Psoas muscle (tissue), 8 donors: ENCODE results near the gene NXPE3. TPM values are rescaled to one million over a fixed set of nuclear protein-coding genes. Genes with fewer than 3 reads are reported as not detected.
A peak's percentile ranks its signal among the peaks of the same experiment; 100 is the strongest.

ENCODE experiments used
- ATAC-seq, 4 donors: fragments of 200-7000 bp; cut with Tn5 transposase; one replicate each; pipeline ENCODE4 v1.9.1; 2020; ENCODE audit warnings: moderate library complexity in 3 of 4, mild to moderate bottlenecking in 2 of 4
- DNase-seq, 2 donors: peaks; one replicate each; pipeline ENCODE4 v3.0.0-alpha.2; 2020
- H3K27ac ChIP-seq: fragments of 200-600 bp; one replicate; pipeline ENCODE4 v1.8.0; 2022
- H3K27me3 ChIP-seq, 3 donors: fragments of 200-600 bp in 1 of 3; one replicate each; pipeline versions ENCODE4 v1.6.1 to v1.8.0; 2013 to 2022; ENCODE audit warnings: low read length in 2 of 3, mild to moderate bottlenecking in 2 of 3, moderate library complexity in 1 of 3; ENCODE audit not compliant: insufficient read depth in 3 of 3
- H3K36me3 ChIP-seq, 2 donors: fragments of 200-600 bp in 1 of 2; one replicate each; pipeline versions ENCODE4 v1.6.1 to v1.8.0; 2013 to 2022; ENCODE audit warnings: low read depth in 1 of 2, mild to moderate bottlenecking in 1 of 2, moderate library complexity in 1 of 2; ENCODE audit not compliant: insufficient read depth in 1 of 2
- H3K4me1 ChIP-seq: fragments of 200-600 bp; one replicate; pipeline ENCODE4 v1.8.0; 2022
- H3K4me3 ChIP-seq: fragments of 200-600 bp; one replicate; pipeline ENCODE4 v1.8.0; 2022; ENCODE audit warnings: mild to moderate bottlenecking
- H3K9me3 ChIP-seq: fragments of 200-600 bp; one replicate; pipeline ENCODE4 v1.8.0; 2022
- WGBS, 3 donors: extraction: QIAGEN DNeasy Blood & Tissue Kit; methylation state at CpG; one replicate each; pipeline versions ENCODE4 v1.1.6 to v1.1.7; 2013; 5-methylcytosine and 5-hydroxymethylcytosine counted together
- intact Hi-C, 2 donors: fragments of 100-400 bp; cut with DNase I; formaldehyde crosslinking; loops; one replicate each; pipeline versions ENCODE4 v1.11.0 to v1.14.2; 2022
- polyA plus RNA-seq, 3 donors: library from polyadenylated mRNA; stranded (reverse); fragments of 200-250 nt; gene quantifications; one replicate each; pipeline ENCODE4 v1.2.3, GENCODE V29; 2013
- total RNA-seq, 4 donors: library from RNA; stranded (reverse); fragmentation: NEBNext Ultra II Directional in 2 of 4; extraction: Animal tissue kit (Norgen Biotek cat#: 25700) in 2 of 4; gene quantifications; one replicate each; pipeline versions ENCODE4 v1.2.1 to v1.2.4, GENCODE V29; 2021 to 2023
- TF ChIP-seq, protein P1 (sequence below): fragments of 200-600 bp; IDR thresholded peaks from one replicate; pipeline ENCODE4 v1.8.0; 2022; ENCODE audit warnings: antibody characterized with exemption
- donor health status: healthy with polysubstance abuse.
- donor health status: DM: no; HTN: no; CAD: no; lungs with moderate emphysema.
- donor health status: Bipolar disorder and iron deficiency.
- donor health status: healthy.
- donor health status: DM: yes; HTN: yes; CAD: no.
- donor health status: DM: no; HTN: no; CAD: no.
- donor health status: DM: no; HTN: no; CAD: no.
- donor health status: DM: yes; HTN: yes; CAD: no.

Gene NXPE3
- total and polyA plus RNA-seq, 7 donors = 10.8 to 67.7 (median 43.3) TPM

DNA sequence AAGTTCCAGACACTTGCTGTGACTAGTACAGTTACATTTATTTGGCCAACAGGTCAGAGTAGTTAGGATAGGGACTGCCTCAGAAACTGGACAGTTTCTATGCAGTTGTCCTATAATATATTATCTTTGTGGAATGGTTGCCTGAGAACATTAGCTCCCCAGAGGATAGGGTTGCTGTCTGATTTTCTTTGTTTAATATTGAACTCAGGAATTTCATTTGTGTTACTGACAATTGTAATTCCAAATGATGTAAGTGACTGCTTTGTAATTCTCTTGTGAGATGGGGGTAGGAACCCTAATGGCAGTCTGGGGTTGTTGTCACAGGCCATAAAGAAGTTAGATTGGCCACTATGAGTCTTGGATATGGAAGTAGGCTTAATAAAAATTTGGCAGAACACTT, 2.2 kb downstream of the NXPE3 start:
- DNase-seq (no peak), ATAC-seq (no peak)
- Histone ChIP-seq H3K27ac (peak overlapping the region; percentile 95), H3K27me3 (no peaks in the 10 kb centered on the region), H3K36me3 (peaks cover 7 to 37% of the 10 kb centered on the region in 2 donors), H3K9me3 (no peaks in the 10 kb centered on the region), H3K4me1 (peaks cover 43% of the 10 kb centered on the region), H3K4me3 (peak overlapping the region; percentile 95)
- intact Hi-C loops = no loop called here
- TF ChIP-seq, protein P1, sequence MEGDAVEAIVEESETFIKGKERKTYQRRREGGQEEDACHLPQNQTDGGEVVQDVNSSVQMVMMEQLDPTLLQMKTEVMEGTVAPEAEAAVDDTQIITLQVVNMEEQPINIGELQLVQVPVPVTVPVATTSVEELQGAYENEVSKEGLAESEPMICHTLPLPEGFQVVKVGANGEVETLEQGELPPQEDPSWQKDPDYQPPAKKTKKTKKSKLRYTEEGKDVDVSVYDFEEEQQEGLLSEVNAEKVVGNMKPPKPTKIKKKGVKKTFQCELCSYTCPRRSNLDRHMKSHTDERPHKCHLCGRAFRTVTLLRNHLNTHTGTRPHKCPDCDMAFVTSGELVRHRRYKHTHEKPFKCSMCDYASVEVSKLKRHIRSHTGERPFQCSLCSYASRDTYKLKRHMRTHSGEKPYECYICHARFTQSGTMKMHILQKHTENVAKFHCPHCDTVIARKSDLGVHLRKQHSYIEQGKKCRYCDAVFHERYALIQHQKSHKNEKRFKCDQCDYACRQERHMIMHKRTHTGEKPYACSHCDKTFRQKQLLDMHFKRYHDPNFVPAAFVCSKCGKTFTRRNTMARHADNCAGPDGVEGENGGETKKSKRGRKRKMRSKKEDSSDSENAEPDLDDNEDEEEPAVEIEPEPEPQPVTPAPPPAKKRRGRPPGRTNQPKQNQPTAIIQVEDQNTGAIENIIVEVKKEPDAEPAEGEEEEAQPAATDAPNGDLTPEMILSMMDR = no peak

DNA sequence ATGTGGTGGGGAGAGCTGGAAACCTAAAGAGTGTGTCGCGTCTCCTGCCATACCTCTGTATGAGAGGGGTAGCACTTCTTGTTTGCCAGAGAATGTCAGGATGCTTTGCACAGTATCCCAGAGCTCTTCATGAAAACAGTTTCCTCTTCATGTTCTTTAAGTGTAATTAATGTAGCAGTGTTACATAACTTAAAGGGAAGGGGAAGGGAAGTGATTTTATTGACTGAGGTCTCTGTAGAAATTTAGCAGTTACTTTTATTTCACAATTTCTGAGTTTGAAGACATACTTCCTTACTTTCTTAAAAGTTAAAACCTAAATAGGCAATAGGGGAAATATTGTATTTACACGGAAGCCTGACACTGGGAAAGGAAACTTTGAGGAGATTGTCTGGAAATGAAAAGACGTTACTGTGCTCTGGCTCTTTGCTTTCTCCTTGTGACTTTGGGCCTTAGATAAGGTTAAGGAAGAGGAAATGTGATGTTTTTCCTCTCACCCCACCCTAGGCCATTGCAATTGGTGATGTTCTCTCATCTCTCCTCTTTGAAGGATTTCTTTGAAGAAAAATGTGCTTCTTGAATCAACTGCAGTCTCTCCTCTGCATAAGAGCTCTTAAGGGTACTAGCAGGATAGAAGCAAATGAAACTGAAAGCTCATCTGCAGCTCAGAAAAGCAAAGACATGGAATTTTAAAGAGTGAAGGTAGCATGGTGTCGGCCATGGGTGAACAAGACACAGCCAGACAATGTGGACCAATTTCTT, 6.0 kb downstream of the NXPE3 start:
- no peak for DNase-seq
- WGBS, 3 donors = 74 to 82% (median 81%) methylated on average over 5 of the region's 5 CpGs
- TF ChIP-seq, protein P1 = no peak
- no peak for ATAC-seq
- Histone ChIP-seq H3K27ac (peak overlapping the region; percentile 95), H3K9me3 (no peaks in the 10 kb centered on the region), H3K4me3 (no peak overlapping the region), H3K36me3 (peaks cover 9 to 76% of the 10 kb centered on the region in 2 donors), H3K27me3 (no peaks in the 10 kb centered on the region), H3K4me1 (peaks cover 35% of the 10 kb centered on the region)
- intact Hi-C loops = no loop called here

DNA sequence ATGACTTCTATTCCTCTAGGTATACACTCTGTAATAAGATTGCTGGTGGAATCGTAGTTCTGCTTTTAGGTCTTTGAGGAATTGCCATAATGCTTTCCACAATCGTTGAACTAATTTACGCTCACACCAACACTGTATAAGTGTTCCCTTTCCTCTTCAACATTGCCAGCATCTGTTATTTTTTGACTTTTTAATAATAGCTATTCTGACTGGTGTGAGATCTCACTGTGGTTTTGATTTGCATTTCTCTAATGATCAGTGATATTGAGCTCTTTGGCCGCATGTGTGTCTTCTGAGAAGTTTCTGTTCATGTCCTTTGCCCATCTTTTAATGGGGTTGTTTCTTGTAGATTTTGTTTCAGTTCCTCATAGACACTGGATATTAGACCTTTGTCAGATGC, 12.8 kb downstream of the NXPE3 start:
- TF ChIP-seq, protein P1 = no peak
- Histone ChIP-seq H3K4me3 (no peak overlapping the region), H3K27ac (no peak overlapping the region), H3K36me3 (peaks cover 4 to 72% of the 10 kb centered on the region in 2 donors), H3K27me3 (no peaks in the 10 kb centered on the region), H3K4me1 (no peaks in the 10 kb centered on the region), H3K9me3 (peaks cover 3% of the 10 kb centered on the region)
- WGBS, 3 donors = 85 to 96% (median 93%) methylated on average over 4 of the region's 4 CpGs
- ATAC-seq = no peak
- no peak for DNase-seq
- intact Hi-C loops = no loop called here

- Histone ChIP-seq H3K4me1 (no peaks in the 10 kb centered on the region), H3K4me3 (no peak overlapping the region), H3K27ac (no peak overlapping the region), H3K27me3 (no peaks in the 10 kb centered on the region), H3K36me3 (peaks cover 0 to 49% of the 10 kb centered on the region in 2 donors), H3K9me3 (peaks cover 3% of the 10 kb centered on the region)
- WGBS, 3 donors = 94 to 97% (median 96%) methylated on average over 3 of the region's 3 CpGs
- DNase-seq (no peak), ATAC-seq (no peak)
- TF ChIP-seq, protein P1 = no peak
- intact Hi-C loops = no loop called here
Measured at GRCh38 chr3:101796077-101796680, 17.2 kb downstream of the NXPE3 start.
